Spleen (tissue), 11 donors: ENCODE measurements around the gene BRD3OS. TPM values are rescaled to one million over a fixed set of nuclear protein-coding genes. Genes with fewer than 3 reads are reported as not detected.

Experiments
- DNase-seq: peaks from one replicate; pipeline ENCODE4 v3.0.0-alpha.2; 2020
- H3K27ac ChIP-seq, 8 donors: fragments of 200-600 bp; sonication (generic) in 7 of 8; 1 replicate in 4 of 8; 2 replicates in 4 of 8; pipeline versions ENCODE4 v1.5.0 to v1.8.0; 2016 to 2021; ENCODE audit warnings: inconsistent platforms in 4 of 8, mild to moderate bottlenecking in 4 of 8, moderate library complexity in 1 of 8
- H3K27me3 ChIP-seq, 7 donors: fragments of 200-600 bp; sonication (generic) in 6 of 7; replicated peaks in 1 of 7; 1 replicate in 4 of 7; 2 replicates in 3 of 7; pipeline versions ENCODE4 v1.5.0 to v1.8.0; 2016 to 2021; ENCODE audit warnings: inconsistent platforms in 3 of 7, mild to moderate bottlenecking in 1 of 7
- H3K36me3 ChIP-seq, 6 donors: fragments of 200-600 bp; sonication (generic) in 5 of 6; 1 replicate in 4 of 6; 2 replicates in 2 of 6; pipeline versions ENCODE4 v1.5.0 to v1.8.0; 2016 to 2021; ENCODE audit warnings: inconsistent platforms in 2 of 6
- H3K4me1 ChIP-seq, 6 donors: fragments of 200-600 bp; sonication (generic) in 5 of 6; 1 replicate in 3 of 6; 2 replicates in 3 of 6; pipeline versions ENCODE4 v1.5.0 to v1.8.0; 2016 to 2021; ENCODE audit warnings: inconsistent platforms in 3 of 6
- H3K4me3 ChIP-seq, 8 donors: fragments of 200-600 bp; sonication (generic) in 7 of 8; 1 replicate in 4 of 8; 2 replicates in 4 of 8; pipeline versions ENCODE4 v1.5.0 to v1.8.0; 2016 to 2021; ENCODE audit warnings: inconsistent platforms in 4 of 8, mild to moderate bottlenecking in 4 of 8, moderate library complexity in 2 of 8
- H3K9me3 ChIP-seq, 8 donors: fragments of 200-600 bp; sonication (generic) in 7 of 8; 1 replicate in 4 of 8; 2 replicates in 4 of 8; pipeline versions ENCODE4 v1.5.0 to v1.8.0; 2016 to 2021; ENCODE audit warnings: inconsistent platforms in 4 of 8
- CTCF ChIP-seq, 11 experiments: fragments of 200-600 bp in 7 of 11; fragments of 450-650 bp in 4 of 11; sonication (generic) in 4 of 11; IDR thresholded peaks in 8 of 11; conservative IDR thresholded peaks in 3 of 11; 1 replicate in 7 of 11; 2 replicates in 4 of 11; pipeline versions ENCODE4 v1.4.0 to v1.8.0; 2016 to 2021; ENCODE audit warnings: antibody characterized with exemption in 11 of 11, inconsistent platforms in 4 of 11, mild to moderate bottlenecking in 1 of 11
- POLR2A ChIP-seq, 3 donors: fragments of 450-650 bp; IDR thresholded peaks; one replicate each; pipeline ENCODE4 v1.5.1; 2017; ENCODE audit warnings: antibody characterized with exemption in 3 of 3, mild to moderate bottlenecking in 1 of 3
- POLR2AphosphoS5 ChIP-seq, 3 donors: sonication (generic); formaldehyde crosslinking; IDR thresholded peaks; one replicate each; pipeline ENCODE4 v1.5.1; 2017; ENCODE audit warnings: antibody characterized with exemption in 3 of 3
- WGBS, 5 donors: extraction: QIAGEN DNeasy Blood & Tissue Kit in 3 of 5; methylation state at CpG; one replicate each; pipeline versions ENCODE4 v1.1.5 to v1.1.7; 2013 to 2018; 5-methylcytosine and 5-hydroxymethylcytosine counted together
- intact Hi-C: fragments of 100-400 bp; cut with DNase I; formaldehyde crosslinking; loops from one replicate; pipeline ENCODE4 v1.15.0; 2023; ENCODE audit warnings: low total_unique reads
- polyA plus RNA-seq, 3 donors: library from polyadenylated mRNA; stranded (reverse); fragments of 200-250 nt; gene quantifications; one replicate each; pipeline ENCODE4 v1.2.1, GENCODE V29; 2013
- total RNA-seq, 7 donors: library from RNA; depleted of rRNA in 3 of 7; stranded (reverse); fragments of >200 nt in 3 of 7; fragmentation: NEBNext Ultra II Directional in 4 of 7; extraction: Animal tissue kit (Norgen Biotek cat#: 25700) in 4 of 7; gene quantifications; one replicate each; pipeline versions ENCODE4 v1.1.0 to v1.2.1, GENCODE V29; 2016 to 2021
- donor health status: healthy with polysubstance abuse.
- donor health status: DM: no; HTN: no; CAD: no; lungs with moderate emphysema.
- donor health status: DM: no; HTN: no; CAD: no.
- donor health status: Bipolar disorder and iron deficiency.
- donor health status: healthy.
- donor health status: DM: no; HTN: no; CAD: no.
- donor health status: DM: yes; HTN: yes; CAD: no.

The BRD3OS gene
- total and polyA plus RNA-seq, 10 donors: 6.9 to 13.2 (median 10.7) TPM

GRCh38 chr9:133991964-133992779 is 33.1 kb upstream of the BRD3OS start, which contains the start of gene VAV2:
VAV2 (minus strand) TSS chr9:133992324; CDS start chr9:133992278, 46 bp downstream.
- Histone ChIP-seq H3K4me1 (peaks cover 27 to 58% (median 40%) of the 10 kb centered on the region in 6 donors), H3K9me3 (no peaks in the 10 kb centered on the region), H3K36me3 (no peaks in the 10 kb centered on the region), H3K27me3 (peaks cover 0 to 79% (median 17%) of the 10 kb centered on the region in 7 donors), H3K4me3 (peak within 1 kb of the TSS; percentile 59 to 93 (median 70)), H3K27ac (peak within 1 kb of the TSS; percentile 80 to 94 (median 90))
- intact Hi-C loops: loop anchor here (5.0 kb wide), 1 partner anchor 200 kb away; no protein-coding TSS in a partner anchor
- peak in 2 of 3 donors; percentile 32 to 55 for TF ChIP-seq POLR2AphosphoS5 (IDR thresholded peaks at IDR 0.05)
- TF ChIP-seq CTCF (IDR thresholded peaks at IDR 0.05 in 8 of 11, conservative IDR thresholded peaks at IDR 0.05 in 3 of 11): no peak
- no peak for TF ChIP-seq POLR2A (IDR thresholded peaks at IDR 0.05)
- peak; percentile 89 for DNase-seq
- 0 to 1% (median 0%) methylated on average over 39 to 124 of the region's 124 CpGs for WGBS, 5 donors

- intact Hi-C loops: loop anchor here (5.0 kb wide), 1 partner anchor 201 kb away; no protein-coding TSS in a partner anchor
- DNase-seq: peak; percentile 92
- TF ChIP-seq CTCF (IDR thresholded peaks at IDR 0.05 in 8 of 11, conservative IDR thresholded peaks at IDR 0.05 in 3 of 11) (peak in 5 of 11 experiments; percentile 25 to 51 (median 50)), POLR2A (IDR thresholded peaks at IDR 0.05) (peak in 1 of 3 donors; percentile 48), POLR2AphosphoS5 (IDR thresholded peaks at IDR 0.05) (peak; percentile 78 to 86 (median 81))
- no peaks in the 10 kb centered on the region for H3K9me3 ChIP-seq
- H3K4me3 ChIP-seq: peak overlapping the region; percentile 59 to 93 (median 70)
- H3K27ac ChIP-seq: peak overlapping the region; percentile 80 to 94 (median 90)
- peaks cover 0 to 84% (median 17%) of the 10 kb centered on the region in 7 donors for H3K27me3 ChIP-seq
- no peaks in the 10 kb centered on the region for H3K36me3 ChIP-seq
- WGBS, 5 donors: 0 to 4% (median 1%) methylated on average over 13 to 74 of the region's 74 CpGs
- H3K4me1 ChIP-seq: peaks cover 27 to 51% (median 40%) of the 10 kb centered on the region in 6 donors
Measured at GRCh38 chr9:133992780-133993634, 32.3 kb upstream of the BRD3OS start.

- Histone ChIP-seq H3K4me3 (peak overlapping the region in 7 of 8 donors; percentile 59 to 93 (median 73)), H3K27ac (peak overlapping the region in 7 of 8 donors; percentile 80 to 94 (median 90)), H3K9me3 (no peaks in the 10 kb centered on the region), H3K36me3 (no peaks in the 10 kb centered on the region), H3K4me1 (peaks cover 27 to 46% (median 39%) of the 10 kb centered on the region in 6 donors), H3K27me3 (peaks cover 0 to 82% (median 17%) of the 10 kb centered on the region in 7 donors)
- no peak for TF ChIP-seq CTCF (IDR thresholded peaks at IDR 0.05 in 8 of 11, conservative IDR thresholded peaks at IDR 0.05 in 3 of 11)
- no peak for TF ChIP-seq POLR2AphosphoS5 (IDR thresholded peaks at IDR 0.05)
- TF ChIP-seq POLR2A (IDR thresholded peaks at IDR 0.05): no peak
- WGBS, 5 donors: 63 to 70% (median 68%) methylated on average over 14 to 16 of the region's 16 CpGs
- intact Hi-C loops: loop anchor here (5.0 kb wide), 1 partner anchor 201 kb away; no protein-coding TSS in a partner anchor
- DNase-seq: no peak
Measured at GRCh38 chr9:133993635-133994253, 31.5 kb upstream of the BRD3OS start.
